ENCODE measurements around the gene SH3BGRL. TPM values are rescaled to one million over a fixed set of nuclear protein-coding genes. Genes with fewer than 3 reads are reported as not detected.

SH3BGRL gene
- total RNA-seq, 4 donors from 2014 or later: 266 to 380 (median 359) TPM

GRCh38 chrX:81263059-81263458, 61.2 kb downstream of the SH3BGRL start:
- TF ChIP-seq EP300 (IDR thresholded peaks at IDR 0.05): no peak
- no peak for TF ChIP-seq CTCF (IDR thresholded peaks at IDR 0.05)
- no peak for TF ChIP-seq POLR2A (IDR thresholded peaks at IDR 0.05)
- no peak for TF ChIP-seq POLR2AphosphoS5 (IDR thresholded peaks at IDR 0.05)
- no peaks in the 10 kb centered on the region for H3K27me3 ChIP-seq
- H3K4me1 ChIP-seq: peaks cover 0 to 55% (median 0%) of the 10 kb centered on the region in 3 donors
- H3K4me3 ChIP-seq: no peak overlapping the region
- peak overlapping the region in 3 of 4 donors; percentile 55 to 80 (median 79) for H3K27ac ChIP-seq
- WGBS, 2 donors (ENCODE audit: low coverage in 1 of 2): 56 to 60% methylated on average over 1 of the region's 2 CpGs
- H3K36me3 ChIP-seq: no peaks in the 10 kb centered on the region
- no peaks in the 10 kb centered on the region for H3K9me3 ChIP-seq
- no peak for ATAC-seq

DNA sequence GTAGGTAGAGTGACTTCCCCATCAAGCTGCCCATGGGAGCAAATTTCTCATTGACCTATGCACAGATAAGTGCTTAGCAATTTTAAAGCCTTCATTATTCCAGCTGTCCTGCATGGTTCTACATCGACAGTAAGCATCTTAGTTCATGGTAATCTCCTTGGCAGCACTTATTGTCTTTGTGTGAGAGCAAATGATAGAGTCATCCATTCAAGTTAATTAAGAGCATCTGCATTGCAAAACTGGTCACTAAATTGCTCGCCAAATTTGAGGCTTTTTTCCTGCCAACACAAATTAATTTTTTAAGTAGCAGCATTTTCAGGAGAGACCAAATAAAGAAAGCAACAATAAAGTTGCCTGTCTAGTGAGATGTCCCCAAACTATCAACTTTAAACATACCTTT, 76.7 kb downstream of the SH3BGRL start:
- Histone ChIP-seq H3K27me3 (no peaks in the 10 kb centered on the region), H3K9me3 (no peaks in the 10 kb centered on the region), H3K4me1 (no peaks in the 10 kb centered on the region), H3K4me3 (no peak overlapping the region), H3K36me3 (peaks cover 0 to 36% of the 10 kb centered on the region in 2 donors), H3K27ac (no peak overlapping the region)
- no peak for ATAC-seq
- TF ChIP-seq POLR2AphosphoS5 (IDR thresholded peaks at IDR 0.05): no peak
- TF ChIP-seq EP300 (IDR thresholded peaks at IDR 0.05): no peak
- TF ChIP-seq CTCF (IDR thresholded peaks at IDR 0.05): no peak
- TF ChIP-seq POLR2A (IDR thresholded peaks at IDR 0.05): no peak
- WGBS, 2 donors (ENCODE audit: low coverage in 1 of 2): 63 to 69% methylated on average over 2 of the region's 2 CpGs

DNA sequence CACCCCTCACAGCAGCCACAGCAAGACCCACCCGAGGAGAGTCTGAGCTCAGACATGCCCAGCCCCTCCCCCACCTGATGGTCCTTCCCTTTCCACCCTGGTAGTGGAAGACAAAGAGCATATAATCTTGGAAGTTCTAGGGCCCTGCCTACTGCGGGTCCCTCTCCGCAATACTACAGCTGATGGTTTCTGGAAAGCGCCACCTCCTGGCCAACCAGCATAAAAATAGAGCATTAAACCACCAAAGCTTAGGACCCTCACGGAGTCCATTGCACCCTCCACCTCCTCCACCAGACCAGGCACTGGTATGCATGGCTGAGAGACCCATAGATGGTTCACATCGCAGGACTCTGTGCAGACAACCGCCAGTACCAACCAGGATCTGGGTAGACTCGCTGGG, 78.2 kb downstream of the SH3BGRL start:
- Histone ChIP-seq H3K27me3 (no peaks in the 10 kb centered on the region), H3K4me1 (no peaks in the 10 kb centered on the region), H3K36me3 (peaks cover 0 to 36% of the 10 kb centered on the region in 2 donors), H3K27ac (no peak overlapping the region), H3K4me3 (no peak overlapping the region), H3K9me3 (no peaks in the 10 kb centered on the region)
- TF ChIP-seq CTCF (IDR thresholded peaks at IDR 0.05) (no peak), POLR2A (IDR thresholded peaks at IDR 0.05) (no peak)
- no CpG with 5 or more reads among the region's 8 CpGs for WGBS, 2 donors (ENCODE audit: low coverage in 1 of 2)
- no peak for ATAC-seq

DNA sequence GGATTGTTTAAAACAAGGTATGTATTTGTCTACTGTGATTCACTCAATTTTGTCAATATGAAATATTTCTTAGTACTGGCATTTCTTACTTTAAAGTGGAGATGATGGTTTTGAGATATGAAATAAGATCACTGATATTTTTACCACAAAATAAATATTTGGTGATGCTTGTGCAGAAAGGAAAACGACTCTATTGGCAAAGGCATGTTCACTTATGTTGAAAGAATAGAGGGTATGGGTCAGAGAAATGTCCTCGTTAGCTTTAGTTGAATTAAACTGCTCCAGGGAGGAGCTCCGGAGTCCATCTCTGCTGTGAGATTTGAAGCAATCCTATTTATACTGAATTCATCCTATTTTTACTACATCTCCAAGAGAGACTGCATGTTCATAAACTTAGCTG, 84.2 kb downstream of the SH3BGRL start:
- TF ChIP-seq POLR2A (IDR thresholded peaks at IDR 0.05): no peak
- no peak for TF ChIP-seq CTCF (IDR thresholded peaks at IDR 0.05)
- no peak for TF ChIP-seq POLR2AphosphoS5 (IDR thresholded peaks at IDR 0.05)
- TF ChIP-seq EP300 (IDR thresholded peaks at IDR 0.05): no peak
- no peak for ATAC-seq

DNA sequence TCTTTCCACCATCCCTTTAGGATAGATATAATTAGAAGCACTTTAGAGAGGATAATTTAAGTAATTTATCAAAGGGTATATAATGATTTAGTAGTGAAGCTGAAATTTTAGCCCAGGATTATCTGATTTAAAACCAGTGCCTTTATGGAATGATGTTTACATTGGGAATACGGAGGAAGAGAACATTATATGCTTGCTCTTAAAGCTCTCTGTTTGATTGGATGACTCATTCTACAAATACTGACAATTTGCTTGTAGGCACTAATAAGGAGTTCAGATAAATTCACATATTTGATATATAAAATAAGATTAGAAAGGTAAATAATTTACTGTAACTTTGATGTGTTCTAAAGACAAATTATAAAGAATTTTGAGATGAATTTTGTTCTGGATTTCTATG, 84.7 kb downstream of the SH3BGRL start:
- no peak for ATAC-seq
- 33 to 38% methylated on average over 1 of the region's 1 CpG for WGBS, 2 donors (ENCODE audit: low coverage in 1 of 2)
- Histone ChIP-seq H3K27me3 (no peaks in the 10 kb centered on the region), H3K36me3 (peaks cover 0 to 5% of the 10 kb centered on the region in 2 donors), H3K4me3 (no peak overlapping the region), H3K27ac (no peak overlapping the region), H3K4me1 (no peaks in the 10 kb centered on the region), H3K9me3 (no peaks in the 10 kb centered on the region)
- TF ChIP-seq POLR2A (IDR thresholded peaks at IDR 0.05) (no peak), EP300 (IDR thresholded peaks at IDR 0.05) (no peak), CTCF (IDR thresholded peaks at IDR 0.05) (no peak), POLR2AphosphoS5 (IDR thresholded peaks at IDR 0.05) (no peak)

More for the DNA sequence above, 84.2 kb downstream of the SH3BGRL start:
- Histone ChIP-seq H3K4me3 (no peak overlapping the region), H3K27me3 (no peaks in the 10 kb centered on the region), H3K27ac (no peak overlapping the region), H3K36me3 (no peaks in the 10 kb centered on the region), H3K9me3 (no peaks in the 10 kb centered on the region), H3K4me1 (no peaks in the 10 kb centered on the region)
- 72% methylated on average over 3 of the region's 3 CpGs; no CpG with 5 or more reads in 1 of the 2 donors for WGBS, 2 donors (ENCODE audit: low coverage in 1 of 2)

Data from gastroesophageal sphincter (tissue), 4 donors.